ENCODE data around the gene DSG1. TPM values are rescaled to one million over a fixed set of nuclear protein-coding genes. Genes with fewer than 3 reads are reported as not detected.

DSG1 gene
- polyA plus RNA-seq, 3 donors from 2014 or later, result not detected

- no peaks in the 10 kb centered on the region for H3K36me3 Mint-ChIP-seq
- H3K4me3 Mint-ChIP-seq, result no peak overlapping the region
- peaks cover 0 to 4% (median 1%) of the 10 kb centered on the region in 6 donors for H3K9me3 Mint-ChIP-seq
- H3K27ac Mint-ChIP-seq, result no peak overlapping the region
- DNase-seq, result no peak
- no peaks in the 10 kb centered on the region for H3K4me1 Mint-ChIP-seq
- no peaks in the 10 kb centered on the region for H3K27me3 Mint-ChIP-seq (ENCODE audit: low read depth in 3 of 3)
Observed at GRCh38 chr18:31373641-31374040, 55.7 kb downstream of the DSG1 start.

- no peak for DNase-seq
- no peaks in the 10 kb centered on the region for H3K4me1 Mint-ChIP-seq
- H3K36me3 Mint-ChIP-seq, result no peaks in the 10 kb centered on the region
- no peak within 1 kb of the TSS for H3K4me3 Mint-ChIP-seq
- peaks cover 0 to 5% (median 3%) of the 10 kb centered on the region in 6 donors for H3K9me3 Mint-ChIP-seq
- no peaks in the 10 kb centered on the region for H3K27me3 Mint-ChIP-seq (ENCODE audit: low read depth in 3 of 3)
- H3K27ac Mint-ChIP-seq, result no peak within 1 kb of the TSS
Observed at GRCh38 chr18:31376477-31376876, 58.5 kb downstream of the DSG1 start, which contains the start of gene DSG4. Gene DSG4, plus strand, starts transcription at chr18:31376777. Its CDS starts 135 bp downstream, at chr18:31376912.

- no peaks in the 10 kb centered on the region for H3K4me1 Mint-ChIP-seq
- H3K27ac Mint-ChIP-seq, result no peak overlapping the region
- H3K27me3 Mint-ChIP-seq (ENCODE audit: low read depth in 3 of 3), result no peaks in the 10 kb centered on the region
- no peaks in the 10 kb centered on the region for H3K36me3 Mint-ChIP-seq
- H3K9me3 Mint-ChIP-seq, result peaks cover 0 to 8% (median 3%) of the 10 kb centered on the region in 6 donors
- no peak overlapping the region for H3K4me3 Mint-ChIP-seq
- no peak for DNase-seq
Observed at GRCh38 chr18:31380912-31381311, 63.0 kb downstream of the DSG1 start.

DNA sequence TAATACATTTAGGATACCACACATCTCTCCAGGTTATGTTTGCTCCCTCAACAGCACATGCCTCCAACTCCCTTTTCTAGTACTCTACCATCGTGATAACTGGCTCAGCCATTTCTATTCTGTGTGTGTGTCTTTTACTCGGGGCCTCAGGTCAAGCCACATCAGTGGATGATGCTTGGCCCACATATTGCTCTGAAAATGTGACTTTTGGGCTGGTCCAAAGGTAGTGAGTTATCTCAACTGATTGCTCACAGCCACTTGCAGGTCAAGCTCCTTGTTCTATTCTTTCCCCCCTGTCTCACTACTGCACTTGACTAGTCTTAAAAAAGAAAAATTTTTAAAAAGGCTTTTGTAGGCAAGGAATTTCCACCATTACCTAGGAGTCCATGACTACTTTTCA, 64.1 kb downstream of the DSG1 start:
- H3K27me3 Mint-ChIP-seq (ENCODE audit: low read depth in 3 of 3), result no peaks in the 10 kb centered on the region
- H3K27ac Mint-ChIP-seq, result no peak overlapping the region
- DNase-seq, result no peak
- H3K4me3 Mint-ChIP-seq, result no peak overlapping the region
- peaks cover 2 to 8% (median 4%) of the 10 kb centered on the region in 6 donors for H3K9me3 Mint-ChIP-seq
- H3K36me3 Mint-ChIP-seq, result no peaks in the 10 kb centered on the region
- no peaks in the 10 kb centered on the region for H3K4me1 Mint-ChIP-seq

DNA sequence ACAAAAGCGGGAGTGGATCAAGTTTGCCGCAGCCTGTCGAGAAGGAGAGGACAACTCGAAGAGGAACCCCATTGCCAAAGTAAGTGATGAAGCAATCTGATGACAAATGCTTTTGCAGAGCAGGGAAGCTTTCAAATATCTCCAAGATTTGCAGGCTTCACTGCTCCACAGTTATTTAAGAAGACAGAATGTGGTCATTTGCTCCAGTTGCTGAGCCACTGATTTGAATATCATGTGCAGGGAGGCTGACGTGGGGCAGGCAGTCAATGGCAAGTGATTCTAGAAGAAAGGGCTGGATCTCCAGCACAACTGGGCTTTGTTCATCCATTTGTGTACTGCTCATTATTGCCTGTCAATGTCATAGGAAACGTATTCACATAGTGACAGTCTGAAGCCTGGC, 68.8 kb downstream of the DSG1 start:
- DNase-seq, result no peak
- Mint-ChIP-seq H3K27me3 (ENCODE audit: low read depth in 3 of 3) (peaks cover 0 to 5% (median 0%) of the 10 kb centered on the region in 3 donors), H3K4me1 (no peaks in the 10 kb centered on the region), H3K36me3 (no peaks in the 10 kb centered on the region), H3K4me3 (no peak overlapping the region), H3K9me3 (peaks cover 0 to 10% (median 4%) of the 10 kb centered on the region in 6 donors), H3K27ac (no peak overlapping the region)

GRCh38 chr18:31393286-31393685, 75.3 kb downstream of the DSG1 start:
- H3K4me3 Mint-ChIP-seq, result no peak overlapping the region
- no peaks in the 10 kb centered on the region for H3K4me1 Mint-ChIP-seq

GRCh38 chr18:31396796-31397612, 79.0 kb downstream of the DSG1 start:
- Mint-ChIP-seq H3K27me3 (ENCODE audit: low read depth in 3 of 3) (peaks cover 0 to 2% (median 0%) of the 10 kb centered on the region in 3 donors), H3K36me3 (no peaks in the 10 kb centered on the region), H3K4me1 (no peaks in the 10 kb centered on the region), H3K9me3 (peaks cover 0 to 5% (median 1%) of the 10 kb centered on the region in 6 donors), H3K4me3 (no peak overlapping the region), H3K27ac (no peak overlapping the region)
- DNase-seq, result no peak

More at GRCh38 chr18:31393286-31393685, 75.3 kb downstream of the DSG1 start:
- H3K27ac Mint-ChIP-seq, result no peak overlapping the region
- H3K36me3 Mint-ChIP-seq, result no peaks in the 10 kb centered on the region
- no peak for DNase-seq
- peaks cover 0 to 7% (median 0%) of the 10 kb centered on the region in 3 donors for H3K27me3 Mint-ChIP-seq (ENCODE audit: low read depth in 3 of 3)
- H3K9me3 Mint-ChIP-seq, result peaks cover 0 to 14% (median 1%) of the 10 kb centered on the region in 6 donors

DNA sequence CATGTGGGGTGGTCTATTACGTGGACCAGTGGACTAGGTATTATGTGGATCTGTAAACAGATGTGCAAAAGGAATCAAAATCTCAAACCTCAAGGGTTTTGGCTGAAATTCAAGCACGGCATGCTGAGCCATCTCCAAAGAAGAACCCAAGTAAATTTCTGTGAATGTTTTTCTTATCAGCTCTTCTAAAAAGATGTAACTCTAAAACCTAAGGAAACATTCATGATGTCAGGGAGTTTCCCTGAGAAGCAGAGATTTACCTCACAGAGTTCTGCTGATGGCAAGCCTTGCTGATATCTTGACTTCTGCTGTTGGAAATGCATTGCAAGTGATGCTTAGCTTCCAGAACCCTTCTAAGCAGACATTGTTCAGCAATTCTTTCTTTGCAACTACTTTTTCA, 80.2 kb downstream of the DSG1 start:
- H3K4me3 Mint-ChIP-seq, result no peak overlapping the region
- H3K4me1 Mint-ChIP-seq, result no peaks in the 10 kb centered on the region
- H3K36me3 Mint-ChIP-seq, result no peaks in the 10 kb centered on the region
- peaks cover 0 to 5% (median 0%) of the 10 kb centered on the region in 6 donors for H3K9me3 Mint-ChIP-seq
- no peak for DNase-seq
- peaks cover 0 to 2% (median 0%) of the 10 kb centered on the region in 3 donors for H3K27me3 Mint-ChIP-seq (ENCODE audit: low read depth in 3 of 3)
- H3K27ac Mint-ChIP-seq, result no peak overlapping the region

DNA sequence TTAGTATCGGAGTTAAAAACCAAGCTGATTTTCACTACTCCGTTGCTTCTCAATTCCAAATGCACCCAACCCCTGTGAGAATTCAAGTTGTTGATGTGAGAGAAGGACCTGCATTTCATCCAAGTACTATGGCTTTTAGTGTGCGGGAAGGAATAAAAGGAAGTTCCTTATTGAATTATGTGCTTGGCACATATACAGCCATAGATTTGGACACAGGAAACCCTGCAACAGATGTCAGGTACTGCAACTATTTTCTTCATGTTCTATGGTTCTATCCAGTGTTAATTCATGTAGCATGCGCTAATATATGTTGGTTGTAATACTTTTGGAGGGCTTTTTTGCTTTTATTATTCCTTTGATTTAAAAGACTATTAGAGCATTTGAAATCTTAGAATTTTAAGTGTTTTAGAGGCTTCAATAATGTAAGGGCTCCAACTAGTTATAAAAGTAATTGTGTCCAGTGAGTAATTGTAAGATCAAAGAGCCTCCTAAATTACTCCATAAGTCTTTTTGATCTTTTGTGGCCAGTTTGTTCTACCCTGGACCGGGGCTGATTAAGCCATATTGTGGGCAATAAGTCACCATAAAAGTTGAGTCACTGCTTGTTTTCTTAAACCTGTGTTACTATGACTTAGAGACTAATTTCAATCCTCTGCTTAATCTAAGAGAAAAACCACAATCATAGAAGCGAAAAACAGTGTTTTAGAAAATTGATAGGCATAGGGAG, 81.5 kb downstream of the DSG1 start:
- H3K4me3 Mint-ChIP-seq, result no peak overlapping the region
- H3K9me3 Mint-ChIP-seq, result peaks cover 0 to 5% (median under 1%) of the 10 kb centered on the region in 6 donors
- no peak overlapping the region for H3K27ac Mint-ChIP-seq
- peaks cover 0 to 2% (median 0%) of the 10 kb centered on the region in 3 donors for H3K27me3 Mint-ChIP-seq (ENCODE audit: low read depth in 3 of 3)
- H3K4me1 Mint-ChIP-seq, result no peaks in the 10 kb centered on the region
- DNase-seq, result no peak
- no peaks in the 10 kb centered on the region for H3K36me3 Mint-ChIP-seq

DNA sequence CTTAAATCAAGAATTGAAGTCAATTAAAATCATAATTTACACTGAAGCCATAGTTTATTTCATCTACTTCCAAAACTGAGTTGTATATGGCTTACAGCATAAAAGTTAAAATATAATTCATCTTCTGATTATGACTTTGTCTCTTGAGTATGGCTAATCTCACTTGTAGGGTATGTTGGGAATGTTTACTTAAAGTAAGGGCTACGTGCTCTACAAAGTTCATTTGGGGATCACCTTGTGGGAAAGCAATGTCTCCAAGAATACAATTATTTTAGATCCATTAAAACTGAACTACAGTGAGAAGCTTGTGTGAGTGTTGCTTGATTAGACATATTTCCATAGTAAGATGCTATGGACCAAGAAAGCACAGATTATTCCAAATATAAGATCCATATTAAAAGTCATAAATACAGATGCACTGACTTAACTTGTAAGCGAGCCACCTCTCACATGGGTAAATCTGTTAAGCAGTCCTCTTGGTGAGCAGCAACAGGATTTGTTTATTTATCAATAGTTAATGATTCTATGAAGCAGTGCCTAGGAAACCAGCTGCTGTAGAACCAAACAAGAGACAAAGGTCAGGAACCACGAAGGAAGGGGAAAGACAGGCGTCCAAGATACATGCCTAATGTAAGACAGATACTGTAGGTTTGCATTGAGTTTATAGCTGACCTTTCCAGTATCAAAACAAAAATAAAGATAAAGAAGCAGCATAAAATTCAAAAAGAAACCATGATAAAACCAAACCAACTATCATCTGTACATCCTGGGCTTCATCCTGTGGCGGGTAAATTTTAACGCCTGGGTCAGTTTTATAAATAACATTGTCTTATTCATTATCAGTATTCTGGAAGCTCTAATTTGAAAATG, 83.4 kb downstream of the DSG1 start:
- Mint-ChIP-seq H3K36me3 (no peaks in the 10 kb centered on the region), H3K4me1 (no peaks in the 10 kb centered on the region)
- DNase-seq, result no peak

GRCh38 chr18:31402026-31402373, 84.0 kb downstream of the DSG1 start:
- no peak for DNase-seq
- peaks cover 0 to 3% (median 1%) of the 10 kb centered on the region in 6 donors for H3K9me3 Mint-ChIP-seq
- H3K27me3 Mint-ChIP-seq (ENCODE audit: low read depth in 3 of 3), result peaks cover 0 to under 1% (median 0%) of the 10 kb centered on the region in 3 donors
- no peaks in the 10 kb centered on the region for H3K36me3 Mint-ChIP-seq
- no peak overlapping the region for H3K27ac Mint-ChIP-seq
- H3K4me1 Mint-ChIP-seq, result no peaks in the 10 kb centered on the region
- H3K4me3 Mint-ChIP-seq, result no peak overlapping the region

More for the DNA sequence above, 83.4 kb downstream of the DSG1 start:
- Mint-ChIP-seq H3K4me3 (no peak overlapping the region), H3K9me3 (peaks cover 0 to 4% (median under 1%) of the 10 kb centered on the region in 6 donors), H3K27ac (no peak overlapping the region), H3K27me3 (ENCODE audit: low read depth in 3 of 3) (peaks cover 0 to 2% (median 0%) of the 10 kb centered on the region in 3 donors)

DNA sequence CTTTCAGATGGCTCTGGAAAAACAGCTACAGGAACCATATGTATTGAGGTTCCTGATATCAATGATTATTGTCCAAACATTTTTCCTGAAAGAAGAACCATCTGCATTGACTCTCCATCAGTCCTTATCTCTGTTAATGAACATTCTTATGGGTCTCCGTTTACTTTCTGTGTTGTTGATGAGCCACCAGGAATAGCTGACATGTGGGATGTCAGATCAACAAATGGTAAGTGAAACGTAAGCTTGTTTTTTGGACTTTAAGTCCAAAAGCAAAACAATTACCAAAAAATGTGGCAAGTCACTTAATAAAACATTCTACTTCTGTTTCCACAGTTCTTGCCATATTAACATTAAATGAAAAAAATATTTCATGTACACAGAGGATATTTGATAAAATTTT, 85.4 kb downstream of the DSG1 start:
- H3K27me3 Mint-ChIP-seq (ENCODE audit: low read depth in 3 of 3), result no peaks in the 10 kb centered on the region
- no peak overlapping the region for H3K27ac Mint-ChIP-seq
- H3K36me3 Mint-ChIP-seq, result no peaks in the 10 kb centered on the region
- no peak overlapping the region for H3K4me3 Mint-ChIP-seq
- no peak for DNase-seq
- no peaks in the 10 kb centered on the region for H3K4me1 Mint-ChIP-seq
- peaks cover 0 to 5% (median 1%) of the 10 kb centered on the region in 6 donors for H3K9me3 Mint-ChIP-seq

Data from immature natural killer cell (primary cell).